ENCODE data around the gene MBP. TPM values are rescaled to one million over a fixed set of nuclear protein-coding genes. Genes with fewer than 3 reads are reported as not detected.

The MBP gene
- total RNA-seq (172 TPM), polyA plus RNA-seq (100 to 1,000 TPM; 134 to 145 (median 141) TPM)

DNA sequence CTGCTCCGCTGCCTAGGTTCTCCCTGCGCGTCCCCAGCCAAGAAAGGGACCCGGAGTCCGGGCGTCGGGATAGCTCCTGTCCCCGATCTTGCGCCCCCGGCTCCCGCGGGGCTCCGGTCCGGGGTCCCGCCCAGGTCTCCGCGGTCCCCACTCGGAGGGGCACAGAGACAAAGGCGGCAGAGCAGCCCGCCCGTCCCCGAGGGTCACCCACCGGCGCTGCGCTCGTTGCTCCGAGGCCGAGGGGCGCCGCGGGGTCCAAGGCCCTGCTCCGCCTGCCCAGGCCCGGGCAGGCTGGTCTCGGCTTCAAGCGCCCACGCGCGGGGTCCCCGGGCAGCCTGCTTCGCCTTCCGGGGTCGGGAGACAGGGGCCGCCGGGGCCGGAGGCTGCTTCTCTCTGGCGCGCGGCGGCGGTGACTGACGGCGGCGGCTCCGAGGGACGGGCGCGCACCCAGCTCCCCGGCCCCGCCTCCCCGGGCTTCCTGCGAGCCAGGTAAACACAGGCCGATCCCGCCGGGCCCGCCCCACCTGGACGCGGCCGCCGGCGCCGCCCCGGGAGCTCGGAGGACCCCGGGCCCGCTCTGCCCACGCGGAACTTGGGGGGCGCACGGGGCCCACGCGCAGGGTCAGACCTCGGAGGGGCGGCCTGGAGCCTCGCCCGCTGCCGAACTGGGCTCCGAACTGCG is at the start of gene MBP:
MBP (minus strand) TSS at position 415 of the 682 bp plus-strand sequence. CDS start 27,522 bp downstream, outside the sequence.
- H3K9me3 ChIP-seq (ENCODE audit: control insufficient read depth in 2 of 2, low read length in 2 of 2): no peaks in the 10 kb centered on the region
- peaks cover 0 to 3% (median 0%) of the 10 kb centered on the region in 7 donors for H3K9me3 Mint-ChIP-seq
- peaks cover 5% of the 10 kb centered on the region for H3K36me3 ChIP-seq (ENCODE audit: control insufficient read depth, insufficient read depth, low read length)
- ATAC-seq (ENCODE audit: low read depth in 2 of 2) (peak; percentile 68 to 75), DNase-seq (peak; percentile 61 to 85 (median 68))
- H3K4me1 ChIP-seq (ENCODE audit: control insufficient read depth, insufficient read depth, low read length, poor library complexity, severe bottlenecking): peaks cover 53% of the 10 kb centered on the region
- H3K27me3 Mint-ChIP-seq: no peaks in the 10 kb centered on the region
- peak within 1 kb of the TSS; percentile 96 to 98 (median 97) for H3K4me3 Mint-ChIP-seq
- H3K27ac Mint-ChIP-seq: peak within 1 kb of the TSS; percentile 96 to 99 (median 98)
- H3K27ac ChIP-seq (ENCODE audit: insufficient read depth, low read length, poor library complexity, severe bottlenecking): peak within 1 kb of the TSS; percentile 81
- peaks cover 32 to 64% (median 48%) of the 10 kb centered on the region in 4 donors for H3K4me1 Mint-ChIP-seq
- H3K27me3 ChIP-seq (ENCODE audit: control insufficient read depth, insufficient read depth, low read length): no peaks in the 10 kb centered on the region
- H3K36me3 Mint-ChIP-seq: peaks cover 12% of the 10 kb centered on the region
- H3K4me3 ChIP-seq (ENCODE audit: low read depth, low read length): peak within 1 kb of the TSS; percentile 91

GRCh38 chr18:77181950-77182707 is 49.5 kb upstream of the MBP start:
- DNase-seq: no peak
- H3K36me3 Mint-ChIP-seq: no peaks in the 10 kb centered on the region
- Histone ChIP-seq H3K27ac (ENCODE audit: insufficient read depth, low read length, poor library complexity, severe bottlenecking) (no peak overlapping the region), H3K36me3 (ENCODE audit: control insufficient read depth, insufficient read depth, low read length) (no peaks in the 10 kb centered on the region), H3K4me1 (ENCODE audit: control insufficient read depth, insufficient read depth, low read length, poor library complexity, severe bottlenecking) (no peaks in the 10 kb centered on the region), H3K4me3 (ENCODE audit: low read depth, low read length) (no peak overlapping the region), H3K27me3 (ENCODE audit: control insufficient read depth, insufficient read depth, low read length) (no peaks in the 10 kb centered on the region), H3K9me3 (ENCODE audit: control insufficient read depth in 2 of 2, low read length in 2 of 2) (no peaks in the 10 kb centered on the region)
- no peak overlapping the region for H3K4me3 Mint-ChIP-seq
- no peak for ATAC-seq (ENCODE audit: low read depth in 2 of 2)
- peaks cover 16% of the 10 kb centered on the region for H3K27me3 Mint-ChIP-seq
- peaks cover 0 to 5% (median 0%) of the 10 kb centered on the region in 7 donors for H3K9me3 Mint-ChIP-seq
- peaks cover 0 to 2% (median 0%) of the 10 kb centered on the region in 4 donors for H3K4me1 Mint-ChIP-seq
- no peak overlapping the region for H3K27ac Mint-ChIP-seq

DNA sequence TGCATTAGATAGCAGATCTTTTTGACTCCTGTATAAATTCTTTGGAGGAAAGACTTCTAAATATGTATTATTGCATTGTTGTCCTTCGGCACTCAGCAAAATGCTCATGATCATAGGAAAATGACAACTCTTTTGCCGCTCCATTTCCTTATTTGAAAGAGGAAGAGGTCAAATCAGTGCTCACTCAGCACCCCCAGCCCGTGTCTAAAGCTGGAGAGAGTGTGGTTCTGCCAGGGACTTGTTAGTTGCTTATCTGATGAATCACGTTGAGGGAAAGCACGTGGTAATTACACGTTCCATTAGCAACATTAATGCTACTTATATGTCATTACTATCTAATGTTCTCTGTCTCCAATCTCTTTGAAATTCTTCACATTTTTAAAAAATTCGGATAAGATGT is 46.0 kb upstream of the MBP start:
- Mint-ChIP-seq H3K9me3 (peaks cover 0 to 4% (median 0%) of the 10 kb centered on the region in 7 donors), H3K4me1 (peaks cover 0 to 2% (median 0%) of the 10 kb centered on the region in 4 donors), H3K27ac (no peak overlapping the region), H3K4me3 (no peak overlapping the region), H3K27me3 (peaks cover 7% of the 10 kb centered on the region), H3K36me3 (no peaks in the 10 kb centered on the region)
- no peaks in the 10 kb centered on the region for H3K36me3 ChIP-seq (ENCODE audit: control insufficient read depth, insufficient read depth, low read length)
- ATAC-seq (ENCODE audit: low read depth in 2 of 2): no peak
- no peak overlapping the region for H3K4me3 ChIP-seq (ENCODE audit: low read depth, low read length)
- no peak overlapping the region for H3K27ac ChIP-seq (ENCODE audit: insufficient read depth, low read length, poor library complexity, severe bottlenecking)
- no peak for DNase-seq
- H3K9me3 ChIP-seq (ENCODE audit: control insufficient read depth in 2 of 2, low read length in 2 of 2): no peaks in the 10 kb centered on the region
- no peaks in the 10 kb centered on the region for H3K4me1 ChIP-seq (ENCODE audit: control insufficient read depth, insufficient read depth, low read length, poor library complexity, severe bottlenecking)
- no peaks in the 10 kb centered on the region for H3K27me3 ChIP-seq (ENCODE audit: control insufficient read depth, insufficient read depth, low read length)

GRCh38 chr18:77177009-77177408 is 44.4 kb upstream of the MBP start:
- Histone ChIP-seq H3K4me1 (ENCODE audit: control insufficient read depth, insufficient read depth, low read length, poor library complexity, severe bottlenecking) (no peaks in the 10 kb centered on the region), H3K4me3 (ENCODE audit: low read depth, low read length) (no peak overlapping the region), H3K36me3 (ENCODE audit: control insufficient read depth, insufficient read depth, low read length) (no peaks in the 10 kb centered on the region), H3K27ac (ENCODE audit: insufficient read depth, low read length, poor library complexity, severe bottlenecking) (no peak overlapping the region), H3K9me3 (ENCODE audit: control insufficient read depth in 2 of 2, low read length in 2 of 2) (no peaks in the 10 kb centered on the region), H3K27me3 (ENCODE audit: control insufficient read depth, insufficient read depth, low read length) (no peaks in the 10 kb centered on the region)
- H3K4me3 Mint-ChIP-seq: no peak overlapping the region
- DNase-seq (no peak), ATAC-seq (ENCODE audit: low read depth in 2 of 2) (no peak)
- H3K27ac Mint-ChIP-seq: no peak overlapping the region
- H3K27me3 Mint-ChIP-seq: peaks cover 3% of the 10 kb centered on the region
- H3K9me3 Mint-ChIP-seq: peaks cover 0 to 4% (median 0%) of the 10 kb centered on the region in 7 donors
- H3K4me1 Mint-ChIP-seq: peaks cover 0 to 2% (median 0%) of the 10 kb centered on the region in 4 donors
- H3K36me3 Mint-ChIP-seq: no peaks in the 10 kb centered on the region

GRCh38 chr18:77173275-77174030 is 40.9 kb upstream of the MBP start:
- H3K27ac ChIP-seq (ENCODE audit: insufficient read depth, low read length, poor library complexity, severe bottlenecking): no peak overlapping the region
- ATAC-seq (ENCODE audit: low read depth in 2 of 2) (no peak), DNase-seq (no peak)
- peaks cover 2% of the 10 kb centered on the region for H3K27me3 ChIP-seq (ENCODE audit: control insufficient read depth, insufficient read depth, low read length)
- no peaks in the 10 kb centered on the region for H3K4me1 ChIP-seq (ENCODE audit: control insufficient read depth, insufficient read depth, low read length, poor library complexity, severe bottlenecking)
- peaks cover 0 to 4% (median 0%) of the 10 kb centered on the region in 7 donors for H3K9me3 Mint-ChIP-seq
- H3K36me3 Mint-ChIP-seq: no peaks in the 10 kb centered on the region
- H3K9me3 ChIP-seq (ENCODE audit: control insufficient read depth in 2 of 2, low read length in 2 of 2): no peaks in the 10 kb centered on the region
- no peaks in the 10 kb centered on the region for H3K36me3 ChIP-seq (ENCODE audit: control insufficient read depth, insufficient read depth, low read length)
- H3K27ac Mint-ChIP-seq: no peak overlapping the region
- no peaks in the 10 kb centered on the region for H3K27me3 Mint-ChIP-seq
- H3K4me1 Mint-ChIP-seq: no peaks in the 10 kb centered on the region
- H3K4me3 Mint-ChIP-seq: no peak overlapping the region
- no peak overlapping the region for H3K4me3 ChIP-seq (ENCODE audit: low read depth, low read length)

GRCh38 chr18:77170890-77171410 is 38.4 kb upstream of the MBP start:
- H3K4me3 Mint-ChIP-seq: no peak overlapping the region
- peaks cover 2% of the 10 kb centered on the region for H3K27me3 ChIP-seq (ENCODE audit: control insufficient read depth, insufficient read depth, low read length)
- no peak overlapping the region for H3K4me3 ChIP-seq (ENCODE audit: low read depth, low read length)
- ATAC-seq (ENCODE audit: low read depth in 2 of 2) (no peak), DNase-seq (no peak)
- no peaks in the 10 kb centered on the region for H3K36me3 Mint-ChIP-seq
- no peak overlapping the region for H3K27ac ChIP-seq (ENCODE audit: insufficient read depth, low read length, poor library complexity, severe bottlenecking)
- no peaks in the 10 kb centered on the region for H3K4me1 ChIP-seq (ENCODE audit: control insufficient read depth, insufficient read depth, low read length, poor library complexity, severe bottlenecking)
- H3K4me1 Mint-ChIP-seq: no peaks in the 10 kb centered on the region
- H3K27me3 Mint-ChIP-seq: peaks cover 4% of the 10 kb centered on the region
- no peaks in the 10 kb centered on the region for H3K9me3 ChIP-seq (ENCODE audit: control insufficient read depth in 2 of 2, low read length in 2 of 2)
- peak overlapping the region in 1 of 3 donors; percentile 52 for H3K27ac Mint-ChIP-seq
- peaks cover 0 to 4% (median 0%) of the 10 kb centered on the region in 7 donors for H3K9me3 Mint-ChIP-seq
- no peaks in the 10 kb centered on the region for H3K36me3 ChIP-seq (ENCODE audit: control insufficient read depth, insufficient read depth, low read length)

DNA sequence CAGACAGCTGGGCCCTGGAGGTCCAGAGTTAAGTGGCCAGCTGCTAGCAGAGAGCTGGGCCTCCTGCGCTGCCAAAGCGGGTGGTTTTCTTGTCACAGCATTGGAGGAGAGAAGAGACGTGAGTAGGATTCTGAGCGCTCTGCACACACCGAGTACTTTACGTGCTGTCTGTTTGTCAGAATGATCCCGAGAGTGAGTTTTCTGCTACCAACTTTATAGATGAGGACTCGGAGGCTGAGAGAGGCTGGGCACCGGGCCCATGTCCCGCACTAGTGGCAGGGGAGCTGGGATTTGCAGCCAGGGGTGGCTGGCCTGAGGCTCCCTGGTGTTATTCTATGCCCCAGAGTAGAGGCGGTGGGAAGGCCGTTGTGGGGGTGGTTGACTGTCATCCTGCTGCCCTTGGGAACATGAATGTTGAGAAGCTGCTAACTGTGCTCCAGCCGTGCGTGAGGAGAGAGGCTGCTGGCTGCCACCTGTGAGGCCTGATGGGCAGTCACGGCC is 36.3 kb upstream of the MBP start:
- Histone ChIP-seq H3K4me3 (ENCODE audit: low read depth, low read length) (no peak overlapping the region), H3K4me1 (ENCODE audit: control insufficient read depth, insufficient read depth, low read length, poor library complexity, severe bottlenecking) (no peaks in the 10 kb centered on the region), H3K36me3 (ENCODE audit: control insufficient read depth, insufficient read depth, low read length) (no peaks in the 10 kb centered on the region), H3K27me3 (ENCODE audit: control insufficient read depth, insufficient read depth, low read length) (peaks cover 2% of the 10 kb centered on the region), H3K9me3 (ENCODE audit: control insufficient read depth in 2 of 2, low read length in 2 of 2) (no peaks in the 10 kb centered on the region), H3K27ac (ENCODE audit: insufficient read depth, low read length, poor library complexity, severe bottlenecking) (no peak overlapping the region)
- no peaks in the 10 kb centered on the region for H3K36me3 Mint-ChIP-seq
- H3K27ac Mint-ChIP-seq: no peak overlapping the region
- H3K9me3 Mint-ChIP-seq: peaks cover 0 to 2% (median 0%) of the 10 kb centered on the region in 7 donors
- ATAC-seq (ENCODE audit: low read depth in 2 of 2) (no peak), DNase-seq (no peak)
- H3K4me1 Mint-ChIP-seq: peaks cover 0 to 5% (median under 1%) of the 10 kb centered on the region in 4 donors
- peaks cover 4% of the 10 kb centered on the region for H3K27me3 Mint-ChIP-seq
- no peak overlapping the region for H3K4me3 Mint-ChIP-seq

Measured in CD4-positive, CD25-positive, alpha-beta regulatory T cell (primary cell).